Colonic mucosa (tissue), 4 donors: Measurements from ENCODE around the gene TSC1. TPM values are rescaled to one million over a fixed set of nuclear protein-coding genes. Genes with fewer than 3 reads are reported as not detected.

ENCODE experiments used
- DNase-seq: peaks from one replicate; pipeline ENCODE4 v3.0.0-alpha.2; 2020
- H3K27ac ChIP-seq: fragments of 200-600 bp; one replicate; pipeline ENCODE4 v1.8.0; 2021
- H3K27me3 ChIP-seq: fragments of 200-600 bp; one replicate; pipeline ENCODE4 v1.8.0; 2021
- H3K36me3 ChIP-seq: fragments of 200-600 bp; one replicate; pipeline ENCODE4 v1.8.0; 2021
- H3K4me1 ChIP-seq: fragments of 200-600 bp; one replicate; pipeline ENCODE4 v1.8.0; 2021; ENCODE audit warnings: mild to moderate bottlenecking
- H3K4me3 ChIP-seq: fragments of 200-600 bp; one replicate; pipeline ENCODE4 v1.8.0; 2021
- H3K9ac ChIP-seq, 2 donors: one replicate each; pipeline ENCODE4 v1.7.0; 2013; ENCODE audit warnings: control low read depth in 2 of 2, low read depth in 2 of 2, low read length in 2 of 2
- H3K9me3 ChIP-seq: fragments of 200-600 bp; one replicate; pipeline ENCODE4 v1.8.0; 2021
- intact Hi-C: fragments of 100-400 bp; cut with DNase I; formaldehyde crosslinking; loops from one replicate; pipeline ENCODE4 v1.14.1; 2022
- total RNA-seq, 2 donors: library from RNA; stranded (reverse); fragmentation: NEBNext Ultra II Directional in 1 of 2; extraction: Animal tissue kit (Norgen Biotek cat#: 25700) in 1 of 2; gene quantifications; one replicate each; pipeline ENCODE4 v1.2.1, GENCODE V29; 2021
- TF ChIP-seq, protein P1 (sequence below): fragments of 200-600 bp; IDR thresholded peaks from one replicate; pipeline ENCODE4 v1.8.0; 2022; ENCODE audit warnings: antibody characterized with exemption, mild to moderate bottlenecking
- donor health status: healthy.
- donor health status: DM: no; HTN: no; CAD: no.
- donor health status: DM: no; HTN: no; CAD: no.

TSC1 gene
- total RNA-seq, 2 donors from 2014 or later = 29.4 to 46.6 TPM

DNA sequence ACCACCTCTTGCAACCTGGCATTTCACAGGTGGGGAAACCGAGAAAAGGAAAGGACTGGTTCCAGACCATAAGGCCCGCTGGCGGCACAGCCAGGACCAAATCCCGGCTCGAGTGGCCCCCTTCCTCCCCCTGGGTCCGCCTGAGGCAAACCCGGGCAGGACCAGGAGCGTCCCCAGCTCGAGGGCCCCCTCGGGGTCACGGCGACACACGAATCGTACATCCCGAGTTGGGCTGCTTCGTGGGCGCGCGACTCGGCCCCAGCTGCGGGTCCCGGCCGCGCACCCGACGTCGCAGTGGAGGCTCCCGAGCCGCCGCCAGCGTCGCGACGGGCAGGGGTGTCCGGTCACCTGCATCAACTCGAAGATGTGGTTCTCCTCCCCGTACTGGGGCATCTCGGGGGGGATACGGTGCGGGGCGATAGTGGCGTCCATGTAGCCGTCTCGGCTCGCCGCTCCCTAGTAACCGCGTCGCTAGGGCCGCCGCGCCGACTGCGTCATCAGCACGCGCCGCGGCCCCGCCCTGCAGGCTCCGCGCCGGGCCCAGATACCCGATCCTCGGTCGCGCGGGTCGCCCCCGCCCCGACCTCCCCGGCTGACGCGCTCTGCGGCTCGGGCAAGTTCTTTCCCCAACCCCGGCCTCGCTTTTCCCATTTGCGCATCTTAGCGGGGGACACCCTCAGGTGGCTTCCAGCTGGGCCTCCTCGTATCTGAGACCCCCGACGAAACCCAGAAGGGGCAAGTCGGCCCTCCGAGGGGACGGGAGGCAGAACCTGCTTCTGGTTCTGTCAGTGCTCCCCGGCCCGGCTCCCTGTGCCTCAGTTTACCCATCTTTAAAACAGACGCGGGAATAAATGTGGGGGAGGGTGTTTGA lies 66.4 kb downstream of the TSC1 start, which contains the start of gene AK8:
AK8 (minus strand) TSS at position 461 of the 871 bp plus-strand sequence; CDS start at position 432, 29 bp downstream.
- no peaks in the 10 kb centered on the region for H3K27me3 ChIP-seq

DNA sequence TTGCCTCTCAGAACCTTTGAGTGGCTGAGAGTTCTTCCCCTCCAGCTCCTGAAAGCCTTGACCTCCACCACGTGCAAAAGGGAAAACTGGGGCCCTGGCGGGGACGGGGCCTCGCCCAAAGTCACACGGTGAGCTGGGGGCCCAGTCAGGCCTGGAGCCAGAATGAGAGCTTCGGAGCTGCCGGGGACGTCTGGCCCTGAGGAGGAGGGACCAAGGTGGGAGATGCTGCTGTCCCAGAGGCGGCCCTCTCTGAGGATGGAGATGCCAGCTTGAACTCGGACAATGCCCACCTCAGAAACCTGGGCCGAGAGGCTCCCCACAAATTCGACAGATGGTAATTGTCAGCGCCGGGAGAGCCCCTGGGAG lies 67.0 kb downstream of the TSC1 start:
- H3K9ac ChIP-seq = peak overlapping the region in 1 of 2 donors; percentile 95
- DNase-seq = no peak

More for the DNA sequence above, 66.4 kb downstream of the TSC1 start, which contains the start of gene AK8:
- H3K36me3 ChIP-seq = no peaks in the 10 kb centered on the region
- H3K4me1 ChIP-seq = no peaks in the 10 kb centered on the region
- H3K4me3 ChIP-seq = peak within 1 kb of the TSS; percentile 61
- TF ChIP-seq, protein P1, sequence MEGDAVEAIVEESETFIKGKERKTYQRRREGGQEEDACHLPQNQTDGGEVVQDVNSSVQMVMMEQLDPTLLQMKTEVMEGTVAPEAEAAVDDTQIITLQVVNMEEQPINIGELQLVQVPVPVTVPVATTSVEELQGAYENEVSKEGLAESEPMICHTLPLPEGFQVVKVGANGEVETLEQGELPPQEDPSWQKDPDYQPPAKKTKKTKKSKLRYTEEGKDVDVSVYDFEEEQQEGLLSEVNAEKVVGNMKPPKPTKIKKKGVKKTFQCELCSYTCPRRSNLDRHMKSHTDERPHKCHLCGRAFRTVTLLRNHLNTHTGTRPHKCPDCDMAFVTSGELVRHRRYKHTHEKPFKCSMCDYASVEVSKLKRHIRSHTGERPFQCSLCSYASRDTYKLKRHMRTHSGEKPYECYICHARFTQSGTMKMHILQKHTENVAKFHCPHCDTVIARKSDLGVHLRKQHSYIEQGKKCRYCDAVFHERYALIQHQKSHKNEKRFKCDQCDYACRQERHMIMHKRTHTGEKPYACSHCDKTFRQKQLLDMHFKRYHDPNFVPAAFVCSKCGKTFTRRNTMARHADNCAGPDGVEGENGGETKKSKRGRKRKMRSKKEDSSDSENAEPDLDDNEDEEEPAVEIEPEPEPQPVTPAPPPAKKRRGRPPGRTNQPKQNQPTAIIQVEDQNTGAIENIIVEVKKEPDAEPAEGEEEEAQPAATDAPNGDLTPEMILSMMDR = no peak
- peak within 1 kb of the TSS; percentile 83 to 95 for H3K9ac ChIP-seq
- intact Hi-C loops = no loop called here
- no peak within 1 kb of the TSS for H3K27ac ChIP-seq
- peak; percentile 68 for DNase-seq
- H3K9me3 ChIP-seq = no peaks in the 10 kb centered on the region

DNA sequence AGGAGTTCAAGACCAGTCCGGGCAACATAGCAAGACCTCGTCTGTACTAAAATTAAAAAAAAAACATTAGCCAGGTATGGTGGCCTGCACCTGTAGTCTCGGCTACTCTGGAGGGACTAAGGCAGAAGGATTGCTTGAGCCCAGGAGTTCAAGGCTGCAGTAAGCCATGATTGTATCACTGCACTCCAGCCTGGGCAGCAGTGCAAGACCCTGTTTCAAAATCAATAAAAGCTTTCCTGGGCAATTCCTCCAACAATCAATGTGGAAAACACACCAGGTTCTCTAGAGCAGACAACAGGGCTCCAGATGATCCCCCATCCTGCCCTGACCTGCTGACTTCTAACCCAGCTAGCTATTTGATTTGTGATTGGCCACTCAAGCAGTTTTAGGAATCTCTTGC lies 67.6 kb downstream of the TSC1 start:
- Histone ChIP-seq H3K27me3 (no peaks in the 10 kb centered on the region), H3K4me1 (no peaks in the 10 kb centered on the region), H3K4me3 (no peak overlapping the region), H3K36me3 (no peaks in the 10 kb centered on the region), H3K9me3 (no peaks in the 10 kb centered on the region), H3K27ac (no peak overlapping the region), H3K9ac (no peak overlapping the region)
- intact Hi-C loops = no loop called here
- no peak for DNase-seq
- TF ChIP-seq, protein P1 = no peak

More for the DNA sequence above, 67.0 kb downstream of the TSC1 start:
- Histone ChIP-seq H3K27ac (no peak overlapping the region), H3K9me3 (no peaks in the 10 kb centered on the region), H3K4me3 (peak overlapping the region; percentile 61), H3K36me3 (no peaks in the 10 kb centered on the region), H3K4me1 (no peaks in the 10 kb centered on the region), H3K27me3 (no peaks in the 10 kb centered on the region)
- intact Hi-C loops = no loop called here
- TF ChIP-seq, protein P1 = no peak

DNA sequence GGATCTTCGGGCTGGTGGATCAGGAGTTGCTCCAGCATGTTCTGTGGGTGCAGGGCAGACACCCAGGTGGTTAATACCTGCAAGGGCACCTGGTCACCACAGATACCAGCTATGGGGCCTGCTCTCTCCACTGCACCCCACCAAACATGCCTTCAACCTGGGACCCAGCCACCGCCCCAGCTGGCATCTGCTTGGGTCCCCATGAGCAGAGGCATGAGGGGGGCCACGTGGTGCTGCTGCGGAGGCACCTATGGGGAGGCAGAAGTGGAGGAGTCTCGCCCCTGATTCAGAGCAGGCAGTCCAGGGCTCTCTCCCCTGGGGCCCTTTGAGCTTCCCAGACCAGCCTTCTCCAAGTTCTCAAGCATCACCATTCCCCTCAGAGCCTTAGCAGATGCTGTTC lies 69.3 kb downstream of the TSC1 start:
- H3K9ac ChIP-seq = no peak overlapping the region
- H3K27ac ChIP-seq = no peak overlapping the region
- no peaks in the 10 kb centered on the region for H3K9me3 ChIP-seq
- intact Hi-C loops = no loop called here
- no peaks in the 10 kb centered on the region for H3K4me1 ChIP-seq
- H3K27me3 ChIP-seq = no peaks in the 10 kb centered on the region
- TF ChIP-seq, protein P1 = no peak
- no peaks in the 10 kb centered on the region for H3K36me3 ChIP-seq
- DNase-seq = no peak
- H3K4me3 ChIP-seq = no peak overlapping the region

DNA sequence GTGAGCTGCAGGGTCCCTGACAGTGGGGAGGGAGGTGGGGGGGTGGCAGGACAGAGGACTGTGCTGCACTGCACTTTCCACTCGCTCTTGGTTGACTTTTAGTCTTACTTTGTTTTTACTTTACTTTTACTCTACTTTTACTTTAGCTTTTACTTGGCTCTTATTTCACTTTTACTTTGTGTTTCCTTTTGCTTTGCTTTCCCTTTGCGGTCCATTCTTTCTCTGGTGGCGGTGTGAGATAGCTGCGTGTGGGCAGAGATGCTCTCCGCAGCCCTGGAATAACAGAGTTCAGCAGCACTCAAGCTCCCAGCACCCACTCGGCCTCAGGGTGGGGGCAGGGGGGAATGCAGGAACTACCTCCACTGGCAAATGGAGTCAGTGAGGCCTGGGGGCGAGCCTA lies 71.0 kb downstream of the TSC1 start:
- TF ChIP-seq, protein P1 = no peak
- H3K4me1 ChIP-seq = no peaks in the 10 kb centered on the region
- DNase-seq = no peak
- no peaks in the 10 kb centered on the region for H3K36me3 ChIP-seq
- H3K4me3 ChIP-seq = no peak overlapping the region
- H3K9ac ChIP-seq = no peak overlapping the region
- no peaks in the 10 kb centered on the region for H3K27me3 ChIP-seq
- intact Hi-C loops = no loop called here
- no peak overlapping the region for H3K27ac ChIP-seq
- H3K9me3 ChIP-seq = no peaks in the 10 kb centered on the region
